Measurements from ENCODE around the gene GPX8. TPM values are rescaled to one million over a fixed set of nuclear protein-coding genes. Genes with fewer than 3 reads are reported as not detected.
A peak's percentile ranks its signal among the peaks of the same experiment; 100 is the strongest.

The GPX8 gene
- total RNA-seq, 1 experiment from 2014 or later, result 18.9 TPM

GRCh38 chr5:55143624-55144023 is 16.3 kb upstream of the GPX8 start:
- no peak overlapping the region for H3K27ac Mint-ChIP-seq (ENCODE audit: unreplicated experiment)
- Histone ChIP-seq H3K36me3 (ENCODE audit: control insufficient read depth, insufficient read depth, low read length) (no peaks in the 10 kb centered on the region), H3K9me3 (no peaks in the 10 kb centered on the region), H3K27me3 (replicated peaks; ENCODE audit: control insufficient read depth, insufficient read depth, low read length) (no peaks in the 10 kb centered on the region), H3K4me3 (ENCODE audit: low read depth, low read length) (no peak overlapping the region), H3K4me1 (no peaks in the 10 kb centered on the region)
- no peak for TF ChIP-seq CTCF (IDR thresholded peaks at IDR 0.05; ENCODE audit: insufficient read depth in 1 of 2, low read depth in 1 of 2, low read length in 1 of 2, severe bottlenecking in 1 of 2, unreplicated experiment in 1 of 2)
- DNase-seq, result no peak
- H3K36me3 Mint-ChIP-seq (ENCODE audit: insufficient read depth, unreplicated experiment), result no peaks in the 10 kb centered on the region
- peaks cover 15% of the 10 kb centered on the region for H3K27me3 Mint-ChIP-seq (ENCODE audit: insufficient read depth, unreplicated experiment)
- H3K4me3 Mint-ChIP-seq (ENCODE audit: unreplicated experiment), result no peak overlapping the region
- H3K9me3 Mint-ChIP-seq (ENCODE audit: unreplicated experiment), result no peaks in the 10 kb centered on the region
- CTCF ChIA-PET, result interaction anchor here (1.2 kb wide), 1 partner anchor 17 kb away, joined by 3 read pairs; the partner anchor contains the start of gene GPX8
- no peaks in the 10 kb centered on the region for H3K4me1 Mint-ChIP-seq (ENCODE audit: low read depth, unreplicated experiment)
- BruUV-seq (replicated peaks), result no TSS peak
- POLR2A ChIA-PET, result no interaction called here
- intact Hi-C loops (cut with micrococcal nuclease; ENCODE audit: unreplicated experiment), result no loop called here

DNA sequence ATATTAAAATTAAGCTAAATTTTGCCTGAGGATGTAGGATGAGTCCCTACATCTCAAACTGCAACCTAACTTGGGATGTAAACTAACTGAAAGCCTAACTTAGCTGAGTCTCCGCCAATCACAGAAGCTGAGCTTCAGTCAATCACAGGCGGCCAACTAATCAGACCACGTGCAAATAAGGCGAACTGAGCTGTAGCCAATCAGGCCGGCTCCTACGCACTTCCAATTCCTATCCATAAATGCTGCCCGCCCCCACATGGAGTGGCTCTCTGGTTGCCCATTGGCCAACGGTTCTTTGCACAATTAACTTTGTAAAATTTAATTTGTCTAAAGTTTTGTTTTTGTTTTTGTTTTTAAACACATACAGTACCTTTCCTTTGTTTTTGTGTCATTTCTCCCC is 13.9 kb upstream of the GPX8 start:
- no peak for TF ChIP-seq CTCF (IDR thresholded peaks at IDR 0.05; ENCODE audit: insufficient read depth in 1 of 2, low read depth in 1 of 2, low read length in 1 of 2, severe bottlenecking in 1 of 2, unreplicated experiment in 1 of 2)

GRCh38 chr5:55146543-55147151 is 13.3 kb upstream of the GPX8 start:
- H3K27ac Mint-ChIP-seq (ENCODE audit: unreplicated experiment), result no peak overlapping the region
- no peaks in the 10 kb centered on the region for H3K4me1 ChIP-seq
- no peaks in the 10 kb centered on the region for H3K9me3 Mint-ChIP-seq (ENCODE audit: unreplicated experiment)
- H3K4me1 Mint-ChIP-seq (ENCODE audit: low read depth, unreplicated experiment), result no peaks in the 10 kb centered on the region
- H3K27me3 ChIP-seq (replicated peaks; ENCODE audit: control insufficient read depth, insufficient read depth, low read length), result no peaks in the 10 kb centered on the region
- intact Hi-C loops (cut with micrococcal nuclease; ENCODE audit: unreplicated experiment), result loop anchor here (1.0 kb wide), 3 partner anchors 13 to 240 kb away; no protein-coding TSS in a partner anchor
- peak; percentile 95 to 96 for TF ChIP-seq CTCF (IDR thresholded peaks at IDR 0.05; ENCODE audit: insufficient read depth in 1 of 2, low read depth in 1 of 2, low read length in 1 of 2, severe bottlenecking in 1 of 2, unreplicated experiment in 1 of 2)
- H3K27me3 Mint-ChIP-seq (ENCODE audit: insufficient read depth, unreplicated experiment), result peaks cover 18% of the 10 kb centered on the region
- ChIA-PET POLR2A (no interaction called here), CTCF (interaction anchor here (1.2 to 1.5 kb wide), 5 partner anchors 13 to 240 kb away, joined by 3 to 17 read pairs (median 8); partner anchors contain the start of gene GPX8)
- H3K9me3 ChIP-seq, result no peaks in the 10 kb centered on the region
- DNase-seq, result peak; percentile 85 to 90
- H3K4me3 Mint-ChIP-seq (ENCODE audit: unreplicated experiment), result no peak overlapping the region
- no peak overlapping the region for H3K4me3 ChIP-seq (ENCODE audit: low read depth, low read length)
- no peaks in the 10 kb centered on the region for H3K36me3 ChIP-seq (ENCODE audit: control insufficient read depth, insufficient read depth, low read length)
- no TSS peak for BruUV-seq (replicated peaks)
- H3K36me3 Mint-ChIP-seq (ENCODE audit: insufficient read depth, unreplicated experiment), result no peaks in the 10 kb centered on the region

More for the DNA sequence above, 13.9 kb upstream of the GPX8 start:
- intact Hi-C loops (cut with micrococcal nuclease; ENCODE audit: unreplicated experiment), result loop anchor here (1.0 kb wide), 3 partner anchors 13 to 240 kb away; no protein-coding TSS in a partner anchor
- H3K4me3 ChIP-seq (ENCODE audit: low read depth, low read length), result no peak overlapping the region
- Mint-ChIP-seq H3K36me3 (ENCODE audit: insufficient read depth, unreplicated experiment) (no peaks in the 10 kb centered on the region), H3K27ac (ENCODE audit: unreplicated experiment) (no peak overlapping the region), H3K27me3 (ENCODE audit: insufficient read depth, unreplicated experiment) (peaks cover 17% of the 10 kb centered on the region), H3K4me3 (ENCODE audit: unreplicated experiment) (no peak overlapping the region), H3K4me1 (ENCODE audit: low read depth, unreplicated experiment) (no peaks in the 10 kb centered on the region), H3K9me3 (ENCODE audit: unreplicated experiment) (no peaks in the 10 kb centered on the region)
- no peaks in the 10 kb centered on the region for H3K4me1 ChIP-seq
- H3K36me3 ChIP-seq (ENCODE audit: control insufficient read depth, insufficient read depth, low read length), result no peaks in the 10 kb centered on the region
- peak; percentile 8 to 42 for DNase-seq
- POLR2A ChIA-PET, result no interaction called here
- CTCF ChIA-PET, result interaction anchor here (1.2 to 1.5 kb wide), 5 partner anchors 14 to 240 kb away, joined by 3 to 17 read pairs (median 8); partner anchors contain the start of gene GPX8
- no peaks in the 10 kb centered on the region for H3K9me3 ChIP-seq
- no peaks in the 10 kb centered on the region for H3K27me3 ChIP-seq (replicated peaks; ENCODE audit: control insufficient read depth, insufficient read depth, low read length)
- no TSS peak for BruUV-seq (replicated peaks)
